Measurements from ENCODE around the gene LYZL6.

The LYZL6 gene

GRCh38 chr17:35936063-35936462, 7.5 kb downstream of the LYZL6 start:
- TF ChIP-seq CTCF (IDR thresholded peaks at IDR 0.05; ENCODE audit: control insufficient read depth, extremely low read depth, insufficient read depth): no peak
- DNase-seq (ENCODE audit: low read depth): no peak
- H3K4me3 ChIP-seq (ENCODE audit: low read depth, low read length): no peak overlapping the region

- no peak for DNase-seq (ENCODE audit: low read depth)
- no peak overlapping the region for H3K4me3 ChIP-seq (ENCODE audit: low read depth, low read length)
- TF ChIP-seq CTCF (IDR thresholded peaks at IDR 0.05; ENCODE audit: control insufficient read depth, extremely low read depth, insufficient read depth): no peak
Observed at GRCh38 chr17:35934760-35935159, 8.8 kb downstream of the LYZL6 start.

GRCh38 chr17:35932586-35932985, 10.9 kb downstream of the LYZL6 start:
- no peak for TF ChIP-seq CTCF (IDR thresholded peaks at IDR 0.05; ENCODE audit: control insufficient read depth, extremely low read depth, insufficient read depth)
- no peak for DNase-seq (ENCODE audit: low read depth)
- no peak overlapping the region for H3K4me3 ChIP-seq (ENCODE audit: low read depth, low read length)

- DNase-seq (ENCODE audit: low read depth): no peak
- H3K4me3 ChIP-seq (ENCODE audit: low read depth, low read length): no peak overlapping the region
- no peak for TF ChIP-seq CTCF (IDR thresholded peaks at IDR 0.05; ENCODE audit: control insufficient read depth, extremely low read depth, insufficient read depth)
Observed at GRCh38 chr17:35931794-35932425, 11.6 kb downstream of the LYZL6 start.

- peak within 1 kb of the TSS; percentile 77 for H3K4me3 ChIP-seq (ENCODE audit: low read depth, low read length)
- TF ChIP-seq CTCF (IDR thresholded peaks at IDR 0.05; ENCODE audit: control insufficient read depth, extremely low read depth, insufficient read depth): no peak
- DNase-seq (ENCODE audit: low read depth): peak; percentile 33
Observed at GRCh38 chr17:35930211-35931065, 13.1 kb downstream of the LYZL6 start, which contains the start of gene RDM1. Gene RDM1 (minus strand): TSS chr17:35930773. CDS start chr17:35930727, 46 bp downstream.

GRCh38 chr17:35927714-35928113, 15.8 kb downstream of the LYZL6 start:
- H3K4me3 ChIP-seq (ENCODE audit: low read depth, low read length): no peak overlapping the region
- DNase-seq (ENCODE audit: low read depth): no peak
- TF ChIP-seq CTCF (IDR thresholded peaks at IDR 0.05; ENCODE audit: control insufficient read depth, extremely low read depth, insufficient read depth): no peak

Measured in LNCaP clone FGC (cell line).